ENCODE results near the gene HS3ST2. TPM values are rescaled to one million over a fixed set of nuclear protein-coding genes. Genes with fewer than 3 reads are reported as not detected.

The HS3ST2 gene
- total and polyA plus RNA-seq, 2 of the 8 experiments (the other 6 are each of a cell fraction or from before 2014, with no cell fraction given), result 1.7 to 3.7 TPM

GRCh38 chr16:22861580-22861979 is 47.6 kb downstream of the HS3ST2 start:
- peak overlapping the region; percentile 55; the same call in 1 of the 2 replicates for H2BK20ac ChIP-seq (ENCODE audit: low read length)
- no peak overlapping the region for H2BK12ac ChIP-seq (ENCODE audit: low read depth, low read length)
- TF ChIP-seq MAFK (IDR thresholded peaks at IDR 0.05; ENCODE audit: low read depth, low read length) (no peak), POLR2AphosphoS5 (IDR thresholded peaks at IDR 0.05; ENCODE audit: low read depth, low read length) (no peak), KDM5A (IDR thresholded peaks at IDR 0.05; ENCODE audit: low read length) (no peak), JUN (IDR thresholded peaks at IDR 0.05; ENCODE audit: low read depth, low read length) (no peak), BCL11A (IDR thresholded peaks at IDR 0.05; ENCODE audit: low read depth in 2 of 2, low read length in 2 of 2) (no peak), TAF7 (optimal IDR thresholded peaks at IDR 0.05; ENCODE audit: borderline replicate concordance, low read depth, low read length) (no peak), CEBPB (IDR thresholded peaks at IDR 0.05; ENCODE audit: low read depth, low read length) (no peak)
- no peak overlapping the region for H3K4ac ChIP-seq (replicated peaks; ENCODE audit: insufficient read length, low read depth, low read length)
- H2AFZ ChIP-seq (ENCODE audit: low read length), result no peak overlapping the region
- no peak overlapping the region for H2BK120ac ChIP-seq (replicated peaks; ENCODE audit: low read depth, low read length)
- H3K23ac ChIP-seq (ENCODE audit: insufficient read length), result no peak overlapping the region
- no peaks in the 10 kb centered on the region for H4K20me1 ChIP-seq (replicated peaks in 1 of 2; ENCODE audit: control insufficient read depth in 1 of 2, insufficient read depth in 2 of 2, low read length in 2 of 2)
- no peak overlapping the region for H3K14ac ChIP-seq (ENCODE audit: insufficient read length)
- H3K79me2 ChIP-seq (ENCODE audit: control insufficient read depth in 1 of 2, insufficient read depth in 2 of 2, low read length in 2 of 2), result no peaks in the 10 kb centered on the region
- H3K79me1 ChIP-seq (ENCODE audit: low read depth, low read length), result no peaks in the 10 kb centered on the region
- no peak overlapping the region for H3K4me2 ChIP-seq (ENCODE audit: insufficient read depth in 1 of 2, low read depth in 2 of 2, low read length in 2 of 2)
- no peak for FAIRE-seq
- no peak overlapping the region for H3K4me3 ChIP-seq (ENCODE audit: extremely low read depth in 1 of 4, insufficient read depth in 2 of 4, low read depth in 3 of 4, low read length in 4 of 4)
- ChIA-PET POLR2A (ENCODE audit: partially characterized antibody) (no interaction called here), CTCF (ENCODE audit: partially characterized antibody) (interaction anchor here (0.8 to 1.3 kb wide), 3 partner anchors 8 to 117 kb away, joined by 3 to 5 read pairs (median 3); no protein-coding TSS in a partner anchor)
- no peak overlapping the region for H4K8ac ChIP-seq (ENCODE audit: extremely low read depth, insufficient read depth, low read length)
- no peak overlapping the region for H2BK15ac ChIP-seq (ENCODE audit: low read length)
- peak overlapping the region; percentile 75 for H4K91ac ChIP-seq (replicated peaks; ENCODE audit: insufficient read length, low read length)
- no peak overlapping the region for H3K9ac ChIP-seq (replicated peaks in 1 of 4; ENCODE audit: extremely low read depth in 1 of 4, low read depth in 3 of 4, low read length in 3 of 4)
- no peak for DNase-seq (ENCODE audit: low read depth in 1 of 2, low spot score in 2 of 2)
- no peaks in the 10 kb centered on the region for H3K23me2 ChIP-seq (ENCODE audit: low read depth, low read length)
- H3K27me3 ChIP-seq (replicated peaks in 1 of 4; ENCODE audit: control insufficient read depth in 3 of 4, extremely low read depth in 1 of 4, insufficient read depth in 3 of 4, low read length in 3 of 4), result no peaks in the 10 kb centered on the region
- H2AK5ac ChIP-seq (ENCODE audit: low read depth, low read length), result no peak overlapping the region
- peaks cover 0 to 8% (median 5%) of the 10 kb centered on the region in 4 experiments; a peak in 4 of 7 replicates for H3K4me1 ChIP-seq (replicated peaks in 1 of 4; ENCODE audit: control insufficient read depth in 3 of 4, insufficient read depth in 4 of 4, low read length in 3 of 4)
- no peak overlapping the region for H2BK5ac ChIP-seq (ENCODE audit: low read depth, low read length)
- no peak overlapping the region for H3K27ac ChIP-seq (ENCODE audit: low read depth, low read length)
- H3K36me3 ChIP-seq (ENCODE audit: control insufficient read depth in 2 of 4, insufficient read depth in 4 of 4, low read length in 3 of 4), result peaks cover 0 to 3% (median 0%) of the 10 kb centered on the region in 4 experiments; a peak in 2 of 8 replicates
- H3K56ac ChIP-seq (replicated peaks; ENCODE audit: insufficient read length, low read depth, low read length), result no peak overlapping the region
- peaks cover 3 to 14% of the 10 kb centered on the region in 2 experiments; a peak in 3 of 4 replicates for H3K9me3 ChIP-seq (ENCODE audit: insufficient read depth in 2 of 2, low read depth in 1 of 2, low read length in 1 of 2)
- WGBS, 2 experiments (ENCODE audit: extremely low coverage in 1 of 2, insufficient coverage in 1 of 2, insufficient read length in 1 of 2, insufficient replicate concordance in 2 of 2, low coverage in 1 of 2, low lambda C conversion rate in 2 of 2, missing lambda C conversion rate in 1 of 2), result 94% methylated on average over 3 of the region's 3 CpGs; no CpG with 5 or more reads in 1 of the 2 experiments
- no peak overlapping the region for H4K5ac ChIP-seq (ENCODE audit: insufficient read length, low read depth, low read length)
- no peak overlapping the region; the same call in 1 of the 2 replicates for H3K18ac ChIP-seq (ENCODE audit: extremely low read depth, low read length)
